ENCODE measurements around the gene FAHD2A.
A peak's percentile ranks its signal among the peaks of the same experiment; 100 is the strongest.
"Not testable (repeated sequence)": the region's sequence is repeated elsewhere in the genome, so short reads cannot be mapped to it uniquely, and the experiment has no call there.

Gene FAHD2A

DNA sequence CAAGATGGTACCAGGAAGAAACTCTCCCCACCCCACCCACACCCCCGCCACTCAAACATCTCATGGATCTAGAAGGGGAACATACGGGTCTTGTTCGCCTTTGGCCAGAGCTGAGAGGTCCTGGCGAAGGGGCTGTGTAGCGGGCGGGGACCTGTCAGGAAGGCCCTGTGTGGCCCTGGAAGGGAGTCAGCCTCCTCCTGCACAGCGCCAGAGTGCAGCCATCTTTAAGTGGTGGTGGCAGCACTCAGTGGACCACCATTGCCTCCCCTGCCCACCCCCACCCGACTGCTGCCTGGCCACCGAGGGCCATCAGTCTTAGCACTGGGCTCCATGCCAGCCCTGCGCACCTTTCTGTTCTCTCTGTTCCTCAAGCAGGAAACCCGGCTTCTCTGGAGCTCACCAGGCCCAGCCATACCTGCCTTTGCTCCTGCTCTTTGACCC, 11.6 kb upstream of the FAHD2A start:
- DNase-seq (ENCODE audit: low spot score) = no peak

DNA sequence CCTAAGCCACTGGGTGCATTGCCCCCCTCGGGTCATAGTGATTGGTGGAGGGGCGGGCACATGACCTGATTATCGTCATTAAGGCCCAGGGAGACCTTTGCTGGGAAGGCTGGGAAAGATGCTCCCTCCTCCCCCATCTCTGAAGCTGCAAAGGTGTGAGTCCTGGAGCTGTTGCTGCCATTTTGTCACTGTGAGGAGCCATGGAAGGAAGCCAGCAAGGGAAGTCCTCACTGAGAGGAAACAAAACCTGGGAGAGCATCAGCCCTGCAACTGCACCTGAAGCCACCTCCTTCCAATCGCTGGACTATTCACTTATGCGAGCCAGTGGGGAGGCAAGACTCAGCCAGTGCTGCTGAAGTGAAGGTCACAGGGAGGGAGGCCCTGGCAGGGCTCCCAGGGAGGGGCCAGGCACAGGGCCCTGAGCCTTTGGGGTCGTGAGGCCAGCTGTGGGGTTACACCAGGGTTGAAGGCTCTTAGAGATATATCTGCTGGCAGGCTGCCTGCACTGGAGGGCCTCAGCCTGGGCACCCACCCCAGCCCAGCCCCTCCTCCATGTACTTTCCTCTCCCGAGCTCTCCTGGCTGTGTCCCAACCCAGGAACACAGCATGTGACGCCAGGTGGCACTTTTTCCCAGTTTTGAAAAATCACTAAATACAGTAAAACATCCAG, 10.7 kb upstream of the FAHD2A start:
- no peak for DNase-seq (ENCODE audit: low spot score)

DNA sequence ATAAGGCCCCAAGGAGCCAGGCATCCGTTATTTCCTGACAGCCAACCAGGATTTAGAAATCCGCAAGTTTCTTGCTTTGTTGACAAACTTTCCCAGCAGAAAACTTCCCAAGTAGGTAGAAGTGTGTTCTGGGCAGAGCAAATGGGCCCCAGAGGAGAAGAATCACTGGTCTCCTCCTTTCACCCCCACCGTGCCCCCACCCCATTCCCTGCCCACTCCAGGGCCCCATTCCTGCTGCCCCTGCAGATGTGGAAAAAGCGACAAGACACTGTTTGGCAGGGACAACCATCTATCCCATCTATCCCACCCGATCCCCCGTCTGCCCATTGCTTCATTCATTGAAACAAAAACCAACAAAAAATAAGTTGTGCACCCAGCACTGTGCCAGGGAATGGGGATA, 10.2 kb upstream of the FAHD2A start:
- no peak for DNase-seq (ENCODE audit: low spot score)

DNA sequence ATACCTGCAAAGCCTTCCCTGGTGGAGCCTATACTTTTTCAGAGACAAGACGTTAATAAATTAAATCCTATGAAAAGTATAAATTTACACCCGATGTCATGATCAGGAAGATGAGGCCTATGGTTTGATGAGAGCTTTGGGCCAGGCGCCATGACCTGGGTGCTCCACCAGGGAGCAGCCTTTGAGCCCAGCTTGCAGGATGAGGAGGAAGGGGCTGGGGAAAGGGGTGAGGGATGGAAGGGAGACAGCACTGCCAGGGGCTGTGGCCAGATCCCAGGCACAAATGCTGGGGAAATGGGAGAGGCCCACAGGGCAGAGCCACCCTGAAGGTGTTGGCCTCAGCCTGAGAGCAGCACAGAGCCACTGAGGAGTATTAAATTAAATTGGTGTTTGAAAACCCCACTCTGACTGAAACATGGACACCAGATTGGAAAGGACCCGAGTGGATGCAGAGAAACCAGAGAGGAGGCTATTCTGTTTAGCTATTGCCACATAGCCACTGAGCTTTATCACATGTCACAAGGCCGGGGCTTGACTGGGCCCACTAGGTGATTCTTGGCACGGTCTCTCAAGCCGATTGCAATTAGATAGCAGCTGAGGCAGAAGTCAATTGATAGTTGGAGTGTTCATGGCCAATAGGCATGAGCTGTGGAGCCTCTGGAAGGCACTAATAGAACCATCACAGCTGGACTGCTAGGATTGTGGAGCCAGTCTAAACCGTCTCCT, 9.6 kb upstream of the FAHD2A start:
- DNase-seq (ENCODE audit: low spot score) = no peak

DNA sequence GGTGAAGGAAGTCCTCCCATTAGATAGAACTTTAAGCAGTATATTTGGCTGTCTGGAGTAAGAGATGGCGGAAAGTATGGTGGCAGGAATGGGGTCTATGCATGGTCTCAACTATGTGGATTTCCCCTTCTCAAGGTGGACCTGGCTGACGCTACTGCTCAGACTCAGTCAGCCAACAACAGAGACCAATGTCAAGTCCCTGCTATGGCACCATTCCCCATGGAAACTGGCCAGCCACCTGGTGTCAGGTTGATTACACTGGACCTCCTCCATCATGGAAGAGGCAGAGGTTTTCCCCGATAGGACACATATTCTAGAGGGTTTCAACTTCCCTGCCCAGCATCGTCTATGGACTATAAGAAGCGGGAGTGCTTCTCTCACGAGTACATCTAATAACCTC, 8.6 kb upstream of the FAHD2A start:
- no peak for DNase-seq (ENCODE audit: low spot score)

DNA sequence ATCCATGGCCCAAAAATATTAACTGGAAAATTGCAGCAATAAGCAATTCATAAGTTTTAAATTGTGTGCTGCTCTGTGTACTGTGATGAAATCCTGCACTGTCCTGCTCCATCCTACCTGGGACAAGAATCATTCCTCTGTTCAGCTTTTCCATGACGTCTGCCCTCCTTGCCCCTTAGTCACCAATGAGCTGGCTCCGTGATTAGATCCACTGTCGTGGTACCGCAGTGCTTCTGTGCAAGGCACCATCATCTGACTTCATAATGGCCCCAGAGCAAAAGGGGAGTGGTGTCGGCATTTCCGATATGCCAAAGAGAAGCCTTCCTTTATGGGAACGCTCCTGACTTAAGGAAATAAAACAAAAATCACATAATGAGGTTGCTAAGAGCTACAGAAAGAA, 3.4 kb upstream of the FAHD2A start:
- DNase-seq (ENCODE audit: low spot score) = no peak

DNA sequence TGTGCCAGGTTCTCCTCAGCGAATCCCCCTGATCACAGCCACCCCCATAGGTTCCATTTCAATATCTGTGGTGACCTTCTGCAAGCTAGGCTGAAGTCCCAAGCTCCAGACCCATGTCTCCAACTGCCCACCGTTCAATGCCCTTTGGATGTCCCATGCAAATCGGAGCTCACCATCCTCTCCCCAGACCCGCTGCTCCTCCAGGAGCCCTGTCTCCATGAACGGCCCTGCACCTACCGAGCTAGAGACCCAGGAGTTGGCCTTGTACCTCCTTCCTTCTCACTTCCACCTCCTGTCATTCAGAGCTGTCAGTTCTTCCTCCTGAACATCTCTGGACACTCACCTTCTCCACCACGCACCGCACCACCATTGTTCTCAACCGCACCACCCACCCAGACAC, 1.0 kb upstream of the FAHD2A start:
- DNase-seq (ENCODE audit: low spot score) = no peak

DNA sequence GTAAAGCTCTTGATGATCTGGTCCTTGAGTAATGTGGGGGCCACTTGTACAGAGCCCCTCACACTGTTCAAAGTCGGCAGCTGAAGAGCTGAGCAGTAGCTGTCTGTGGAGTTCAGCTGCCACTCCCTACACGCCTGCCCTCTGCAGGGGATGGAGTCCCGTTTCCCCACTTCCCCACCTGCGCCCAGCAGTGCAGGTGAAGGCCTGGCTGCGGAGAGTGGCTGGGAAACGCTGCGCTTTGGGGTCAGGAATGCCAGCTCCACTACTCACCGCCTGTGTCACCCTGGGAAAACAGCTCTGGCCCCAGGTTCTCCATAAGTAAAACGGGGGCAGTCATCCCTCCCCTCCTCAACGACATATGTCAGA, 521 bp upstream of the FAHD2A start:
- DNase-seq (ENCODE audit: low spot score) = not testable (repeated sequence)

DNA sequence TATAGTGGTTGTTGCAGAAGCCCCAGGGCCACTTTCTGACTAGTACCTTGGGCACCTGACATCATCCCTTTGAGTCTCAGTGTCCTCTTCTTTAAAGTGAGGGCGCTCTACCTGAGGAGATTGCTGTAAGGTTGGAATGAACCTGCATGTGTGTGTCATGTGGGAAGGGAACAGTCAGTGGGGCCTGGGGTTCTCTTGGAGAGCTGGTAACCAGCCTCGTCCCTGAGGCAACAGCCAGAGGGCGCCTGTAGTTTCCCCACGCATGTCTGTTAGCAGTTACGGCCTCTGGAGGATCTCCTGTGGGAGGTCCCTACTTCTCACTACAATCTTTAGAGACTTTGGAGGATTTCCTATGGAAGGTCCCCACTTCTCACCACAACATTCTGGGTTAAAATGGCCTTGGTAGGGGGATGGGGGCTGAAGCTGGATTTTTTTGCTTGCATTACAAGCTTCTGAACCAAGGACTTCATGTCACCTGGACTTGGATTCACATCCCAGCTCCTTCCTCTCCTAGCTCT, 755 bp downstream of the FAHD2A start:
- DNase-seq (ENCODE audit: low spot score) = not testable (repeated sequence)

DNA sequence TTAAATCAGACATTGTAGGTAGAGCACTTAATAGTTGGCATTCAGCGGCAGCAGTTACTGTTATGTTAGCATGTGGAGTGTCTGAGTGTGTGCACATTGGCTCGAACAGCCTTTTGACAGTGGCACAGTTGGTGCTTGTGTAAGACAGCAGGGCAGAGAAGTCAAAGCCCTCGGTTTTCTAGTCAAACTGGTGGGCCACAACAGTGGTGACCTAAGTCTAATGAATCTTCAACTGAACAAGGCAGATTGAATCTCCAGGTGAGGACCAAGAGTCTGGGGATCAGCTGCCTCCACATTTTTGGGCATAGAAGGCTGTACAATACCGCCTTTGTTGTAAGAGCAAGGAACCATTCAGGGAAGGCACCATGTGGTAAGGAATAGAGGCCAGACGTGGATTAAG, 1.3 kb downstream of the FAHD2A start:
- not testable (repeated sequence) for DNase-seq (ENCODE audit: low spot score)

DNA sequence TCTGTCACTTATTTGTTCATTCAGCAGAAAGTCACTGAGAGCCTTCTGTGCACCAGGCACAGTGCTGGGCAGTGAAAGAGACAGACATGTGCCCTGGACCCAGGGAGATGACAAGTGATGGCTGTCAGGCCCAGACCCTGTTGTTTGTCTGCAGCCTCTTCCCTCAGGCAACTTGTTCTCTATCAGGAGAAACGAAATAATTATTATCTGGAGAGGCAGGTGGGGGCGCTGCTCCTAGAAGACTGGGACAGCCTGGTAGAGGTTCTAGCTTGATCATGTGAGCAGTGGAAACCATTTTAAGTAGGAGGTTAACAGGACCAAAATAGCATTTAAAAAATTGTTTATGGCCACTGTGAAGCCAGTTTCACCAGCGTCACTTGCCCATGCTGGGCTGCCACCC, 2.2 kb downstream of the FAHD2A start:
- DNase-seq (ENCODE audit: low spot score) = not testable (repeated sequence)

DNA sequence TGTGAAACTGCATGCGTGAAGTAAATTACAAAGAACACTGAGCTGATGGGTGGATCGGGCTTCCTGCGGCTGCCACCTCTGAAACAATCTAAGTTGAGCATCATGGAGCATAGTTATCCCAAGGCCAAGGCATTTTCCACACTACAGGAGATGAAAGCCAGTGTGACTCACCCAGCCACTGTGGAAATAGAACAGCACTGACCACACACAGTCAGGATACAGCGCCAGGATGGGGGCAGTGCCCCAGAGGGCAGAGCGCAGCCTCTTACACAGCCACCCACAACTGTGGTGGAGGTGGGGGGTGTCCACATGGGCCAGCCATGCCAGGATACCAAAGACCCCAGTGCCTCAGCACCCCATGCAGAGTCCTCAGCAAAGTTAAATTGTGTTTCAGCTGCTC, 8.7 kb downstream of the FAHD2A start:
- DNase-seq (ENCODE audit: low spot score) = peak; percentile 38

DNA sequence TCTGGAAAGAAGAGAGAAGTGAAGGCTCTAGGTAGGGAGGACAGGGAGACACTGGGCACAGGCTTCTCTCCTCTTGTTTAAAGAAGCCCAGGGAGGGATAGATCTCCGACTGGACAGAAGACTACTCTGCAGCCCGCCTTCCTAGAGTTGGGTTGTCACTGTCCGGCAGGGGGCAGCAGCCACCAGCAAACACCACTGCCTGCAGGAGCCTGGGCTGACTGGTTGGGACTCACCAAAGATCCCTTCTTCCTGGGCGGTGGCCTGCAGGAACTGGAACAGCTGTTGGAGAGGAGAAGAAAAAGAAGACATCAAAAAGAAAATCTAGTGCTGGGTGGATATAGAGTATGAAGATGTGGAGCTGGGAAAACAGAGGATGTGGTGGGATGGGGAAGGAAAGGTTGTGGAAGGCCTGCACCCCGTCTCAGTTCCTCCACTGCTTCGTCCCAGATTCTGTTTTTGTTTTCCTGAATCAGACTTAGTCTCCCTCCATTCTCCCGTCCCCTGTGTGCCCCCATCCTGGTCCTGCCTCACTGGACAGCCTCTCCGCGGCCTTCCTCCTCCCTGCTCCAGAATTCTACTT, 11.6 kb downstream of the FAHD2A start:
- peak; percentile 68 for DNase-seq (ENCODE audit: low spot score)

DNA sequence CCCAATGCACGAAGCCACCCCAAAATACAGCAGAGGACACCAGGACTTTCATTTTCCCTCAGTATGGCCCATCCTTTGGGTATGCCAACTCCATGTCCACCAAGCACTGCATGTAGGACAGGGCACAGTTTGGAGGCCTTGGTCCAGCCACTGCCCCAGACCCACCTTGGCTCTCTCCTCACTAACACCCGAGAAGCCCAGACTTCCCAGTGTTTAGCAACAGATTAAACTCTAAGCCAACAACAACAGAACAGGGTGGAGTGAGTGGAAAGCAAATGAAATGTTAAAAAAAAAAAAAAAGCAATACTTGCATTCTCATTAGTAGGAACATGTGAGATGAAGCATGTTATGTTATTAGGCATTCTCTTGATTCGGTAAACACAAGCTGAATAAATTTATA, 12.6 kb downstream of the FAHD2A start:
- DNase-seq (ENCODE audit: low spot score) = not testable (repeated sequence)

DNA sequence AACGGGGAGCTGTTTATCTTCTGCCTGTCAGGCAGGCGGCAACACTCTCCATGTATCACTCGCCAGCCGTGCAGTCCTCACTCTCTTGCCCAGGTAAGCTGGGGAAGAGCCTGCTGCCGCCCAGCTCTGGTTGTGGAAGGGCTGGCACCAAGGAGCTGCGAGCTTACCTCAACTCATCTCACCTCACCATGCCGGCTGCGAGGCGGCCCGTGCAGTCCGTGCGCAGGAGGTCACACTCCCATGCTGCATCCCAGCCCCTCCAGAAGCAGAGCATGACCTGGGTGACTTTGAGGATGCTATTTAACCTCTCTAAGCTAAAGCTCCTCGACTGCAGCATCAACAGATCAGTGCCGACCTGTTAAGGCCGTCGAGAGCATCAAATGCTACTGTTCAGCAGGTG, 13.1 kb downstream of the FAHD2A start:
- not testable (repeated sequence) for DNase-seq (ENCODE audit: low spot score)

DNA sequence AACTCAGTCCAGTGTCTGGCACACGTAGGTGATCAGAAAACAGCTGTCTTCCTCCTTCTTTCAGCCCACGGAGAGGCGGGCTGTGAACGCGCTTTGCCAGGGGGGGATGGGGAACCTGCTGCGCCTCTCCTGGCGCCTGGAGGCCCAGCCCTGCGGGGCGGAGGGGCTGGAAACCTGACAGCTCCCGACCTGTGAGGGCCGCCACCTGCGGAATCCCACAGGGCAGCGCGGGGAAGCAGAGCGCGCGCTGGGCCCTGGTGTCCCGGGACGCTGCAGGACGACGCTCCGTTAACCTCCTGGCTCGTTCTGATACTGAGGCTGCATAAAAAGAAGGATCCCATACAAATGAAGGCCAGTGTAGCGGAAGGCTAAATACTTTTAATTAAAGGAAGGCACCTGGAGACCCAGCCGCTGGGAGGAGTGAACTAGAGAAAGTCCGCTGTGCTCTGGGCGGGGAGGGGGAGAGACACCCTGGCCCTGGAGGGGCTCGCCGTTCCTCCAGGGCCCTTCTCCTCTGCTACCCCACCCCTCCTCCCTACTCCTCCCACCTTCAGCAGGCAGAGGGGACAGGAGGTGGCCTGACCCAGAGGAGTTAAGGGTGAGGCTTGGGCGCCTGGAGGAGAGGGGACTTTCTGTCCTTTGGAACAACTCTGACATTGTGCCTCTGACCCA, 24.8 kb downstream of the FAHD2A start:
- DNase-seq (ENCODE audit: low spot score) = not testable (repeated sequence)

DNA sequence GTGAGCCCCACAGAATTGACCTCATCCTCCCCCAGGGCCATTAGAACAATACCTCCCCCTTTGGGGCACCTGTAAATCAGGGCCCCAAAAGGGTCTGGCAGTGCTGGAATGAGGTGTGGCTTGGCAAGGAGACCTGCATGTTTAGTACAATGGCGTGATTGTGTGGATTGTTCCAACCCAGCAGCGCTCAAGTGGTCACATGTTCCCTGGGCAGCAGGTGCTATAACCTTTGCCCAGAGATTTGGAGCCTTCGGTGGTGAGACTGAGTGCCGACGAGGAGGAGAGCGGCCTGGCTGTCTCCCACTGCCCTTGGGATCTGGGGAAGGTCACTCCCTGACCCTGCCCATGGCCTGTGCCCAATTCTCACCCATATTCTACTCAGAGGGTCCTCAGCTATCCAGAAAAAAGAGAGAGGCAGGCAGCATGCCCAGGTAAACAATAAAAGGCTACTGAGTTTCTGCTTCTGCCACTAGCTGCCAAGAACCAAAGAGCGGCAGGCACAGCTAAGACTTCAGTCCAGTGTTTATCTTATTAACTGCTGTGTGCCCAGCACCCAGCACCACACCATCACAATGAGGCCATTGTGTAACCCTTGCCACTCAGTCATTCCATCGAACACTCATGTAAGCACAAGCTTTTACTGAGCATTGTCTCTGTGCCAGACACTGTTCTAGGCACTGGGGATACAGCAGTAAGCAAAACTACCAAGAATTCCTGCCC, 27.4 kb downstream of the FAHD2A start:
- DNase-seq (ENCODE audit: low spot score) = not testable (repeated sequence)

DNA sequence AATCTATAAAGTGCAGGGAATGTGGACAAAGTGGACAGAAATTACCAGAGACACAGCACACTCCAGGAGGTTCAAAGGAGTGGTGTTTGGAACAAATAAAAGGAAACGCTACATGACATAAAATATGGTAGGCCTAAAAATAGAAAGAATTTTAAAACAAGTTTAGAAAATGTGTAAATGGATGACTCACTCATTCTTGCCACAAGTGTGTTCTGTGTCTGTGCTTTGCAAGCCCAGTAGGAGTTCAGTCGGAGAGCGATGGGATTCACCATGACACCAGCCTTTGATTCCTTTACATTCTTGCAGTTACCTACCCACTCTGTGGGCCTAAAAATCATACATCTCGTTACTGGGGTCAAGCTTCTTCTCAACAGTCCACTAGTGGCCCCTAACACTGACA, 30.9 kb downstream of the FAHD2A start:
- not testable (repeated sequence) for DNase-seq (ENCODE audit: low spot score)

DNA sequence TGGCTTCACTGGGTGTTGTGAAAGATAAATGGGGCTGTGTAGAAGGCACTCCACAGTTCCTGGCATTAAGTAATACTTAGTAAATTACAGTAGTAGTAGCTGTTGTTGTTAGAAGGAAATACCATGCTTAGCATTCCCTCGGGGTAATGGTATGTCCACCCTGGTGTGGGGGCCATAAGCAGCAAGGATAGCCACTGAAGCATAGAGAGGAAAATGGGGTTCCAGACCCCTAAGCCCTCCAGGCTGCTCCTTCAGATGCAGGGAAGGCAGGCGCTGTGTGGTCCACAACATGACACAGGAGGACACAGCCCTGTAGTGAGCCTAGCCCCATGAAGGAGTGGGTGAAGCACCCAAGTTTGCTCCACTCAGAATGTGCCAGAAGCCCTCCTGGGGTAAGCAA, 31.5 kb downstream of the FAHD2A start:
- not testable (repeated sequence) for DNase-seq (ENCODE audit: low spot score)

DNA sequence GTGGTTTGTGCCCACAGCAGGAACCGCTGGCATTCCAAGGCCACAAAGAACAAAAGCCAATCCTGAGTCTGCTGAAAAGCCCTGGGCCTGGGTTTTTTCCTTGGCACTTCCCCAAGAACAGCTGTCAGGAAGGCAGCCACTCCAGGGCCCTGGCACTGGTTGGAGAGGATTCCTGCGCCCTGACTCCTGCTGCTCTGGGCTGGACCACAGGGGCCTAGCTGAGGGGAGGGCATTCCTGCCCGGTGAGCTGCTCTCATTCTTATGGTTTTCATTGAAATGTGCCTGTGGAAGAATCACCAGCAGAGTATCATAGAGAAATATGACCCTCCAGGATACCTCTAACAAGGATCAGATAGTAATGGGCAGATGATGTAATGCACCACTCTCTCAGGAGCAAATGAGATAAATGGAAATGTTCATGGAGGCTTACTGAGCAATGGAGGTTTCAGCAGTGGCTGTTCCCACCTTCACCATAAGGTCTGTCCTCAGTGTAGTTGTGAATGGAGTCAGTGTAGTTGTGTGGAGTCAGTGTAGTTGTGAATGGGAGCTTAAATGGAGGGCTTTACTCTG, 32.1 kb downstream of the FAHD2A start:
- DNase-seq (ENCODE audit: low spot score) = not testable (repeated sequence)

DNA sequence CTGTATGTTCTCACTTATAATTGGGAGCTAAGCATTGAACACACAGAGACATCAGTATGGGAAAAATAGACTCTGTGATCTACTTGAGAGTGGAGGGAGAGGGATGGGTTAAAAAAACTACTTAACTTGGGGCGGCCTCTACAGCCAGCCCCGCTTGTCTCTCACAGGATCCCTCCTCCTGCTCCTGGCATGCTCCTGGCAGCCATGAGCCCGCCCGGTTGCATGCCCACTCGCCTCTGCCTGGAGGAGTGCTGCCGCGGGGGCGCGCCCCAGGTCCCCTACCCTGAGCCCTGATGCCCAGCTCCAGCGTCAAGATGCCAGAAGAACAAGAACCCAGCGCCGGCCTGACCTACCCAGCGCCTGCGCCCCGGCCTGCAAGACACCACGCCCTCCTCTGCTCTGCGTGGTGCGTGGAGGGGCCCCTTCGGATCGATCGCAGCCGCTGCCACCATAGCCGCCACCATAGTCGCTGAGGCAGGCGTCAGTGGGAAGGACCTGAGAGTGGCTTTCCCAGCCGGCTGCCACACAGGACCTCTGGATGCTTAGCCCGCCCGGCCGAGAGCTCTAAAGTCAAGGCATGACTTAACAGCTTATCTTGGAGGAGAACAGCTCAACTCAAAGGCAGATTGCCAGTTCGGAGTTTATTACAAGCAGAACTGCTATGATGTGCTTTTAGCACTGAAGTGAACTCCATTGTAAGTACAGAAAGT, 32.8 kb downstream of the FAHD2A start:
- not testable (repeated sequence) for DNase-seq (ENCODE audit: low spot score)

Measured in AG08396 (cell line).